OCI-LY1 (cell line): ENCODE data around the gene GPRC5C.
A peak's percentile ranks its signal among the peaks of the same experiment; 100 is the strongest.

Experiments used
- H2AFZ ChIP-seq: fragments of 200-600 bp; sonication (generic), shearing (Covaris generic); 2 replicates; pipeline ENCODE4 v1.6.0; 2014; ENCODE audit warnings: antibody characterized with exemption, mild to moderate bottlenecking, low read length
- H3F3A ChIP-seq: fragments of 200-600 bp; sonication (generic), shearing (Covaris generic); 2 replicates; pipeline ENCODE4 v1.6.0; 2014; ENCODE audit warnings: mild to moderate bottlenecking, antibody characterized with exemption, low read length, moderate library complexity; ENCODE audit not compliant: insufficient read depth
- H3K27ac ChIP-seq: fragments of 200-600 bp; sonication (generic); 2 replicates; pipeline ENCODE4 v1.5.1; 2014; ENCODE audit warnings: low read length, mixed run types, mild to moderate bottlenecking, low read depth; ENCODE audit not compliant: poor library complexity, severe bottlenecking
- H3K27me3 ChIP-seq: fragments of 200-600 bp; sonication (generic); 2 replicates; pipeline ENCODE4 v1.6.0; 2014; ENCODE audit warnings: antibody characterized with exemption, mild to moderate bottlenecking, low read length, moderate library complexity; ENCODE audit not compliant: insufficient read depth
- H3K36me3 ChIP-seq: fragments of 200-600 bp; sonication (generic); 2 replicates; pipeline ENCODE4 v1.6.1; 2014; ENCODE audit warnings: mild to moderate bottlenecking, antibody characterized with exemption, low read length, moderate library complexity, mixed read lengths; ENCODE audit not compliant: insufficient read depth
- H3K4me1 ChIP-seq: fragments of 200-600 bp; sonication (generic); 2 replicates; pipeline ENCODE4 v1.5.1; 2014; ENCODE audit warnings: mild to moderate bottlenecking, low read length, moderate library complexity; ENCODE audit not compliant: insufficient read depth, severe bottlenecking
- H3K4me2 ChIP-seq: fragments of 200-600 bp; sonication (generic), shearing (Covaris generic); 2 replicates; pipeline ENCODE4 v1.6.1; 2014; ENCODE audit warnings: low read length
- H3K4me3 ChIP-seq: fragments of 200-600 bp; sonication (generic); 2 replicates; pipeline ENCODE4 v1.5.1; 2014; ENCODE audit warnings: low read length, low read depth, mild to moderate bottlenecking, mixed read lengths; ENCODE audit not compliant: poor library complexity, severe bottlenecking
- H3K79me2 ChIP-seq: fragments of 200-600 bp; shearing (Covaris generic); 2 replicates; pipeline ENCODE4 v1.6.1; 2016; ENCODE audit warnings: mixed run types, low read length, mixed read lengths; ENCODE audit not compliant: insufficient read depth
- H3K9ac ChIP-seq: fragments of 200-600 bp; sonication (generic), shearing (Covaris generic); 2 replicates; pipeline ENCODE4 v1.6.1; 2014; ENCODE audit warnings: mild to moderate bottlenecking, low read length, mixed read lengths
- H3K9me2 ChIP-seq: fragments of 200-600 bp; sonication (generic), shearing (Covaris generic); 2 replicates; pipeline ENCODE4 v1.6.1; 2014; ENCODE audit warnings: low read depth, mild to moderate bottlenecking, low read length, mixed read lengths
- H3K9me3 ChIP-seq: fragments of 200-600 bp; shearing (Covaris generic); 2 replicates; pipeline ENCODE4 v1.6.1; 2014; ENCODE audit warnings: low read length, mixed read lengths
- H4K20me1 ChIP-seq: fragments of 200-600 bp; sonication (generic), shearing (Covaris generic); 2 replicates; pipeline ENCODE4 v1.6.0; 2016; ENCODE audit warnings: mild to moderate bottlenecking, low read length; ENCODE audit not compliant: insufficient read depth
- CTCF ChIP-seq: fragments of 200-600 bp; sonication (generic), shearing (Covaris generic); IDR thresholded peaks from 2 replicates; pipeline ENCODE4 v1.5.1; 2017; ENCODE audit warnings: mild to moderate bottlenecking, antibody characterized with exemption, low read length, moderate library complexity, mixed read lengths
- EZH2 ChIP-seq: fragments of 200-600 bp; sonication (generic), shearing (Covaris generic); IDR thresholded peaks from 2 replicates; pipeline ENCODE4 v1.8.0; 2017; ENCODE audit warnings: borderline replicate concordance, mixed run types, mild to moderate bottlenecking, antibody characterized with exemption, low read length, moderate library complexity, mixed read lengths

GPRC5C gene

GRCh38 chr17:74455025-74455545 is 23.2 kb downstream of the GPRC5C start:
- H3K4me2 ChIP-seq: no peak overlapping the region
- no peaks in the 10 kb centered on the region; the same call in 1 of the 2 replicates for H3K27me3 ChIP-seq
- H3K9me3 ChIP-seq: no peaks in the 10 kb centered on the region
- H3K36me3 ChIP-seq: no peaks in the 10 kb centered on the region
- no peak overlapping the region for H3K4me3 ChIP-seq
- no peaks in the 10 kb centered on the region for H3F3A ChIP-seq
- no peaks in the 10 kb centered on the region for H3K9me2 ChIP-seq
- H3K9ac ChIP-seq: no peak overlapping the region
- H4K20me1 ChIP-seq: no peaks in the 10 kb centered on the region
- no peak overlapping the region for H2AFZ ChIP-seq
- H3K27ac ChIP-seq: no peak overlapping the region
- H3K4me1 ChIP-seq: no peaks in the 10 kb centered on the region
- TF ChIP-seq EZH2: no peak
- no peak for TF ChIP-seq CTCF
- H3K79me2 ChIP-seq: no peaks in the 10 kb centered on the region

GRCh38 chr17:74455821-74456220 is 23.9 kb downstream of the GPRC5C start:
- Histone ChIP-seq H2AFZ (no peak overlapping the region), H3K4me1 (no peaks in the 10 kb centered on the region), H3K79me2 (no peaks in the 10 kb centered on the region), H3K9me2 (no peaks in the 10 kb centered on the region), H3K27me3 (no peaks in the 10 kb centered on the region; the same call in 1 of the 2 replicates), H3F3A (no peaks in the 10 kb centered on the region), H3K36me3 (no peaks in the 10 kb centered on the region), H4K20me1 (no peaks in the 10 kb centered on the region), H3K4me3 (no peak overlapping the region), H3K9ac (no peak overlapping the region), H3K4me2 (no peak overlapping the region), H3K9me3 (no peaks in the 10 kb centered on the region), H3K27ac (no peak overlapping the region)
- TF ChIP-seq CTCF (no peak), EZH2 (no peak)

- Histone ChIP-seq H3K36me3 (no peaks in the 10 kb centered on the region), H3K4me2 (no peak overlapping the region), H3K79me2 (no peaks in the 10 kb centered on the region), H3K27ac (no peak overlapping the region), H3K4me3 (no peak overlapping the region), H3K9me2 (no peaks in the 10 kb centered on the region), H3F3A (no peaks in the 10 kb centered on the region), H3K4me1 (no peaks in the 10 kb centered on the region), H2AFZ (no peak overlapping the region), H3K9ac (no peak overlapping the region), H4K20me1 (no peaks in the 10 kb centered on the region), H3K9me3 (no peaks in the 10 kb centered on the region), H3K27me3 (no peaks in the 10 kb centered on the region; the same call in 1 of the 2 replicates)
- TF ChIP-seq EZH2 (no peak), CTCF (peak; percentile 94)
These were observed 25.4 kb downstream of the GPRC5C start for GRCh38 chr17:74457146-74457819.
